Measurements from ENCODE around the gene RFX4.

- TF ChIP-seq CTCF (IDR thresholded peaks at IDR 0.05) (no peak), POLR2A (IDR thresholded peaks at IDR 0.05) (no peak)
These were observed 16.5 kb downstream of the RFX4 start for GRCh38 chr12:106599302-106599701.

Measured in lower leg skin (tissue), 3 donors.